ENCODE measurements around the gene KLRB1. TPM values are rescaled to one million over a fixed set of nuclear protein-coding genes. Genes with fewer than 3 reads are reported as not detected.

Gene KLRB1
- total RNA-seq, 1 experiment from 2014 or later, result not detected

DNA sequence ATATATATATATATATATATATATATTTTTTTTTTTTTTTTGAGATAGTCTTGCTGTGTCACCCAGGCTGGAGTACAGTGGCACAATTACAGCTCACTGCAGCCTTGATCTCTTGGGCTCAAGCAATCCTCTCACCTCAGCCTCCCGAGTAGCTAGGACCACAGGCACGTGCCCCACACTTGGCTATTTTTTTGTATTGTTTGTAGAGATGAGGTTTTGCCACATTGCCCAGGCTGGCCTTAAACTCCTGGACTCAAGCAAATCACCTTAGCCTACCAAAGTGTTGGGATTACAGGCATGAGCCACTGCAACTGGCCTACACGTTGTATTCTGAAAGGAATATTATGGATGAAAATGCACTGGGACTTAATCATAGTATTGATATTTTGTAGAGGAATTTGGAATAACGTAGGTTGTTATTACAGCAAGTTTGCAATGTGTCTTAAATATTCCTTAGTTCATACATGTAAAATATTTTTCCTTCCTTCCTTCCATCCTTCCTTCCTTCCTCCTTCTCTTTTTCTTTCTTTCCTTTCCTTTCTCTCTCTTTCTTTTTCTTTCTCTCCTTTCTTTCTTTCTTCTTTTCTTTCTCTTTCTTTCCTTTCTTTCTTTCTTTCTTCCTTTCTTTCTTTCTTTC, 862 bp downstream of the KLRB1 start:
- no peak overlapping the region for H3K4me3 ChIP-seq (replicated peaks in 1 of 2; ENCODE audit: low read depth in 1 of 2, low read length in 2 of 2)
- no TSS peak for BruUV-seq (replicated peaks)
- no peak overlapping the region for H3K4me2 ChIP-seq (ENCODE audit: low read length)
- no peaks in the 10 kb centered on the region for H3K36me3 ChIP-seq (ENCODE audit: control insufficient read depth in 1 of 2, insufficient read depth in 2 of 2, low read length in 2 of 2)
- TF ChIP-seq EZH2phosphoT487 (IDR thresholded peaks at IDR 0.05; ENCODE audit: borderline replicate concordance) (no peak), ELF1 (IDR thresholded peaks at IDR 0.05; ENCODE audit: borderline replicate concordance, low read depth) (no peak), ZBTB33 (IDR thresholded peaks at IDR 0.05; ENCODE audit: extremely low read depth, insufficient replicate concordance, low read length) (no peak), SIN3A (IDR thresholded peaks at IDR 0.05; ENCODE audit: low read depth) (no peak), EZH2 (IDR thresholded peaks at IDR 0.05) (no peak), FOSL1 (IDR thresholded peaks at IDR 0.05; ENCODE audit: low read depth) (no peak), CEBPB (IDR thresholded peaks at IDR 0.05; ENCODE audit: low read depth) (no peak), ZNF274 (IDR thresholded peaks at IDR 0.05; ENCODE audit: low read depth, low read length) (no peak), EGR1 (IDR thresholded peaks at IDR 0.05; ENCODE audit: low read depth) (no peak), POLR2A (IDR thresholded peaks at IDR 0.05; ENCODE audit: borderline replicate concordance, extremely low read depth, insufficient read depth, insufficient read length) (no peak), SP1 (IDR thresholded peaks at IDR 0.05; ENCODE audit: low read depth) (no peak), ZFX (IDR thresholded peaks at IDR 0.05) (no peak), YY1 (IDR thresholded peaks at IDR 0.05; ENCODE audit: extremely low read depth, insufficient replicate concordance, low read depth, low read length) (no peak), POLR2AphosphoS5 (IDR thresholded peaks at IDR 0.05; ENCODE audit: low read depth, low read length) (no peak)
- TF ChIP-seq, protein P1, sequence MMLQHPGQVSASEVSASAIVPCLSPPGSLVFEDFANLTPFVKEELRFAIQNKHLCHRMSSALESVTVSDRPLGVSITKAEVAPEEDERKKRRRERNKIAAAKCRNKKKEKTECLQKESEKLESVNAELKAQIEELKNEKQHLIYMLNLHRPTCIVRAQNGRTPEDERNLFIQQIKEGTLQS (IDR thresholded peaks at IDR 0.05), result no peak
- TF ChIP-seq, protein P2, sequence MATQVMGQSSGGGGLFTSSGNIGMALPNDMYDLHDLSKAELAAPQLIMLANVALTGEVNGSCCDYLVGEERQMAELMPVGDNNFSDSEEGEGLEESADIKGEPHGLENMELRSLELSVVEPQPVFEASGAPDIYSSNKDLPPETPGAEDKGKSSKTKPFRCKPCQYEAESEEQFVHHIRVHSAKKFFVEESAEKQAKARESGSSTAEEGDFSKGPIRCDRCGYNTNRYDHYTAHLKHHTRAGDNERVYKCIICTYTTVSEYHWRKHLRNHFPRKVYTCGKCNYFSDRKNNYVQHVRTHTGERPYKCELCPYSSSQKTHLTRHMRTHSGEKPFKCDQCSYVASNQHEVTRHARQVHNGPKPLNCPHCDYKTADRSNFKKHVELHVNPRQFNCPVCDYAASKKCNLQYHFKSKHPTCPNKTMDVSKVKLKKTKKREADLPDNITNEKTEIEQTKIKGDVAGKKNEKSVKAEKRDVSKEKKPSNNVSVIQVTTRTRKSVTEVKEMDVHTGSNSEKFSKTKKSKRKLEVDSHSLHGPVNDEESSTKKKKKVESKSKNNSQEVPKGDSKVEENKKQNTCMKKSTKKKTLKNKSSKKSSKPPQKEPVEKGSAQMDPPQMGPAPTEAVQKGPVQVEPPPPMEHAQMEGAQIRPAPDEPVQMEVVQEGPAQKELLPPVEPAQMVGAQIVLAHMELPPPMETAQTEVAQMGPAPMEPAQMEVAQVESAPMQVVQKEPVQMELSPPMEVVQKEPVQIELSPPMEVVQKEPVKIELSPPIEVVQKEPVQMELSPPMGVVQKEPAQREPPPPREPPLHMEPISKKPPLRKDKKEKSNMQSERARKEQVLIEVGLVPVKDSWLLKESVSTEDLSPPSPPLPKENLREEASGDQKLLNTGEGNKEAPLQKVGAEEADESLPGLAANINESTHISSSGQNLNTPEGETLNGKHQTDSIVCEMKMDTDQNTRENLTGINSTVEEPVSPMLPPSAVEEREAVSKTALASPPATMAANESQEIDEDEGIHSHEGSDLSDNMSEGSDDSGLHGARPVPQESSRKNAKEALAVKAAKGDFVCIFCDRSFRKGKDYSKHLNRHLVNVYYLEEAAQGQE (IDR thresholded peaks at IDR 0.05; ENCODE audit: low read depth), result no peak
- TF ChIP-seq, protein P3, sequence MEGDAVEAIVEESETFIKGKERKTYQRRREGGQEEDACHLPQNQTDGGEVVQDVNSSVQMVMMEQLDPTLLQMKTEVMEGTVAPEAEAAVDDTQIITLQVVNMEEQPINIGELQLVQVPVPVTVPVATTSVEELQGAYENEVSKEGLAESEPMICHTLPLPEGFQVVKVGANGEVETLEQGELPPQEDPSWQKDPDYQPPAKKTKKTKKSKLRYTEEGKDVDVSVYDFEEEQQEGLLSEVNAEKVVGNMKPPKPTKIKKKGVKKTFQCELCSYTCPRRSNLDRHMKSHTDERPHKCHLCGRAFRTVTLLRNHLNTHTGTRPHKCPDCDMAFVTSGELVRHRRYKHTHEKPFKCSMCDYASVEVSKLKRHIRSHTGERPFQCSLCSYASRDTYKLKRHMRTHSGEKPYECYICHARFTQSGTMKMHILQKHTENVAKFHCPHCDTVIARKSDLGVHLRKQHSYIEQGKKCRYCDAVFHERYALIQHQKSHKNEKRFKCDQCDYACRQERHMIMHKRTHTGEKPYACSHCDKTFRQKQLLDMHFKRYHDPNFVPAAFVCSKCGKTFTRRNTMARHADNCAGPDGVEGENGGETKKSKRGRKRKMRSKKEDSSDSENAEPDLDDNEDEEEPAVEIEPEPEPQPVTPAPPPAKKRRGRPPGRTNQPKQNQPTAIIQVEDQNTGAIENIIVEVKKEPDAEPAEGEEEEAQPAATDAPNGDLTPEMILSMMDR (IDR thresholded peaks at IDR 0.05 in 2 of 3, conservative IDR thresholded peaks at IDR 0.05 in 1 of 3; ENCODE audit: borderline replicate concordance in 1 of 3, insufficient read depth in 1 of 3, low read depth in 2 of 3, low read length in 2 of 3), result no peak
- H2AFZ ChIP-seq (ENCODE audit: low read depth, low read length, poor library complexity, severe bottlenecking), result no peak overlapping the region
- ATAC-seq (no peak), DNase-seq (ENCODE audit: low read depth, low spot score) (no peak)
- intact Hi-C loops (cut with micrococcal nuclease), result no loop called here
- H3K79me2 ChIP-seq (ENCODE audit: insufficient read depth, low read length), result no peaks in the 10 kb centered on the region
- no peak overlapping the region for H3K27ac ChIP-seq (ENCODE audit: low read depth, low read length)
- H3K9me3 ChIP-seq (ENCODE audit: control insufficient read depth in 1 of 2, insufficient read depth in 1 of 2, low read depth in 1 of 2, low read length in 2 of 2), result no peaks in the 10 kb centered on the region
- H4K20me1 ChIP-seq (ENCODE audit: insufficient read depth), result no peaks in the 10 kb centered on the region
- ChIA-PET POLR2A (no interaction called here), CTCF (no interaction called here), RAD21 (ENCODE audit: low non-redundant PET in 1 of 2, low total read pairs in 2 of 2, uncharacterized antibody in 2 of 2, unreplicated experiment in 2 of 2) (no interaction called here)
- H3K9me2 ChIP-seq (ENCODE audit: insufficient read depth), result no peaks in the 10 kb centered on the region
- no peaks in the 10 kb centered on the region for H3K27me3 ChIP-seq (ENCODE audit: insufficient read depth, low read length)
- no peak overlapping the region for H3K9ac ChIP-seq (ENCODE audit: low read length)
- no peaks in the 10 kb centered on the region for H3K4me1 ChIP-seq (ENCODE audit: control insufficient read depth in 1 of 2, insufficient read depth in 2 of 2, low read length in 2 of 2)

Measured in HCT116 (cell line).